DMS53 treated with DMSO at 0.1 percent for 48 hours (cell line): ENCODE measurements around the gene NARS2.

Source experiments
- DNase-seq: peaks from one replicate; lab custom pipeline; 2025; ENCODE audit not compliant: unreplicated experiment; lab: John Stamatoyannopoulos, UW

NARS2 gene

DNA sequence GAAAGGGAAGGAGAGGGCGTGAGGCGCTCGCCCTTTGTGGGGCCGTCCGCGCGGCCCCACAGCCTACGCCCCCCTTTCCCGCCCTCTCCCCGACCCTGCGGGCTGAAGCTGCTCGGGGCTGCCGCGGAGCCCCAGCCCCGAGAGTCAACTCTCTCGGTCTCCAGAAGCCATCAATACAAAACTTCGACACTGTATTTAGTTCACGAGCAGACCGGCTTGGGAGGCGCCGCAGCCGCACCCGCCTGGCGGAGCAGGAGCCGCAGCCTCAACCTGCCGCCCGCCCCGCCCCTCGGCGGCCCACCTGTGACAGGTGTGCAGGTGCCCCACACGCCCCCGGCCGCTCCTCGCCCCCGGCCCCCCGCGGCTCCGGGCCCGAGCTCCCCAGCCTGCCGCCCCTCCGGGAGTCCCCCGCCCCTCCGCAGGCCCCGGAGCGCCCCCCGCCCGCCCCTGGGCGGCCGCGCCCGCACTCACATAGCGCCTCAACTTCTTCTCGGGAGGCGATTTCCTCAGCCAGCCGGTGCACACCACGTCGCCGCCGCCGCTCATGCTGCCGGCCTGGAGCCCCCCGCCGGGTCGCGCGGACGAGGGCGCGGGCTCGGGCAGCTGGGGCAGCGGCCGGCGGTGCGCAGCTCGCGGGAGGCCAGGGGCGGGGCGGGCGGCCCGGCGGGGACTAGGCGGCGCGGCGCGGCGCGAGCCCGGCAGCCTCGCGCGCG, 157.3 kb downstream of the NARS2 start, which contains the start of gene GAB2:
Gene GAB2 (minus strand): TSS at position 646 of the 713 bp plus-strand sequence. CDS start 100 bp downstream, at position 546.
- peak; percentile 69 for DNase-seq

DNA sequence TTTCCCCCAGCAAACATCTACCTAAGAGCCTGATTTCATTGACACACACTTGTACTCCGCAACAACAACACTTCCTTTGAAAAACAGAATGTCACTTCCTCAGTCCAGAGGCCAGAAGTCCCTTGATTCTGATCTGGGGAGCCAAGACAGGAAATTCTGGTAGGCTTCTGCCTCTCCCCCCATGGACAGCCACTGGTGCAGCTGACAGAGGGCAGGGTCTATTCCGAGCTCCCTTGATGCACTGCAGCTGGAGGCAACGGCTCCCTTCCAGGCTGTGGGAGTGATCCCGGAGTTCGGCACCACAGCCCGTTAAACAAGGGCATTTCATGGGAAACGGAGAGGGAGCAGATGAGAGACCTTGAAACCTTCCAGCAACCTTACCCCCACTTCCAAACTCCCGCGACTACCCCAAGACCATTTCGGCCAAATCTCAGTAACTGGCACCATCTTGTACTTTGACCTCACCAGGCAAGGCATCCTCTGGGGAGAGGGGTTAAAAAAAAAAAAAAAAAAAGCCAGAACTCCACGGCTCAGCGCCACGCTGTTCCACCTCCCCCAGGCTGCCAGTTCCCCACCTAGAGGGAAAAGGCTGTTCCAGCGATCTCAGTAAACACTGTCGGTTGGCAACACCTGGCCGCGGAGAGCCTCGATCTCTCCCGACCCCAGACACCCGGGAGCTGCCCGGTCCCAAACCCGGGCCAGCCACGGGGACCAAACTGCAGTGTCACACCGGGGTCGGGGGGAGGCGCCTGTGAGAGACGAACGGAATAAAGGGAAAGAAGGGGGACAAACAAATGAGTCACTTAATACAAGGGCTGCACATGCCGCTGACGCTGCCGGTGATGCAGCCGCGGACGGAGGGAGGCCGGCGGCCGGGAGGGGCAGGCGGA, 158.1 kb downstream of the NARS2 start:
- peak; percentile 96 for DNase-seq

DNA sequence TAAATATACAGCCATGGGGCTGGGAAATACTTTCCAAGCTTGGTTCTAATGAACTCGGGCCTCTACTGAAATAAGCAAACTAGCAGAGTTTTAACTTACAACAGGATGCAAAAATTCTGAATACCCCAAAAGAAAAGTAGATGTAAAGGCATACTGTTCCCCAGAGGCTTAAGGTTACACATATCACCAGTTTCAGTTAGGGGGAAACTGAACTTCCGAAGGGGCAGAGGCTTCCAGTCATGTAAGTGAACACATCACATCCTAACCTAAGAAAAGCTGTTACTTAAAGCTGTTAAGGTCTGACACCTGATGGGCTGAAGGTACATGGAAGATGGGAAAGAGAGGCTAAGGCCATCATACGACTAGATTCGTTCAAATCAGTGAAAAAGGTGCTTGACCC, 159.3 kb downstream of the NARS2 start:
- no peak for DNase-seq

DNA sequence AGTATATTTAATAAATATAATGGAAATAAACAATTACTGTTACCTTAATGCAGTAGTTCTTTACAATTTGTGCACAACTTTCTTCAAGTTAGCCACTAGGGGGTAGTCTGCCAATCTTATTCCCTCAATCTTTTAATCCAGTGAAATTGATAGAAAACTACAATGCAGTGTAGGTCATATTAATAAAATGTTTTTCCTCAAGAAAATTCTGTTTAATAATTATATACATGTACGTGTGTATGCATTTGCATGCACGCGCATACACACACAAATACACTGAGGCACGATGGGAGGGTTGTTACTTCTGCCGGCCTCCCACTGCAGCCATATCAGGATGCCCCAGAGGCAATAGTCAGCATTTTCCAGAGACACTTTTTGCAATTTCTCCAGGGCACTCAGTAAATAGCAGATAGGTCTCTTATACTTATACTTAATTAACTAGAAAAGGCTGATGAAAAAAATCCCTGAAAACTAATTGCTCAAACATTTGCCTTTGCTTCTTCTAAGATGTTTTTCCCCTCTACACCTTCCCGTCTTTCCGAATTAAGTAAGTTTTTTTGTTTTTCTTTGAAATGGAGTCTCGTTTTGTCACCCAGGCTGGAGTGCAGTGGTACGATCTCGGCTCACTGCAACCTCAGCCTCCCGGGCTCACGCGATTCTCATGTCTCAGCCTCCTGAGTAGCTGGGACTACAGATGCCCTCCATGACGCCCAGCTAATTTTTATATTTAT, 160.2 kb downstream of the NARS2 start:
- peak; percentile 53 for DNase-seq

DNA sequence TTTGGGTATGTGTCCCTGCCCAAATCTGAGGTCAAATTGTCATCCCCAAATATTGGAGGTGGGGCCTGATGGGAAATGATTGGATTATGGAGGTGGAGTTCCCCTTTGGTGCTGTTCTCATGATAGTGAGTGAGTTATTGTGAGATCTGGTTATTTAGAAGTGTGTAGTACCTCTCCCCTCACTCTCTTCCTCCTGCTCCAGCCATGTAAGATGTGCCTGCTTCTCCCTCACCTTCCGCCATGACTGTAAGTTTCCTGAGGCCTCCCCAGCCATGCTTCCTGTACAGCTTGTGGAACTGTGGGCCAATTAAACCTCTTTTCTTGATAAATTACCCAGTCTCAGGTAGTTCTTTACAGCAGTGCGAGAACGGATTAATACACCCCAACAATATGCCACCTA, 166.0 kb downstream of the NARS2 start:
- no peak for DNase-seq

DNA sequence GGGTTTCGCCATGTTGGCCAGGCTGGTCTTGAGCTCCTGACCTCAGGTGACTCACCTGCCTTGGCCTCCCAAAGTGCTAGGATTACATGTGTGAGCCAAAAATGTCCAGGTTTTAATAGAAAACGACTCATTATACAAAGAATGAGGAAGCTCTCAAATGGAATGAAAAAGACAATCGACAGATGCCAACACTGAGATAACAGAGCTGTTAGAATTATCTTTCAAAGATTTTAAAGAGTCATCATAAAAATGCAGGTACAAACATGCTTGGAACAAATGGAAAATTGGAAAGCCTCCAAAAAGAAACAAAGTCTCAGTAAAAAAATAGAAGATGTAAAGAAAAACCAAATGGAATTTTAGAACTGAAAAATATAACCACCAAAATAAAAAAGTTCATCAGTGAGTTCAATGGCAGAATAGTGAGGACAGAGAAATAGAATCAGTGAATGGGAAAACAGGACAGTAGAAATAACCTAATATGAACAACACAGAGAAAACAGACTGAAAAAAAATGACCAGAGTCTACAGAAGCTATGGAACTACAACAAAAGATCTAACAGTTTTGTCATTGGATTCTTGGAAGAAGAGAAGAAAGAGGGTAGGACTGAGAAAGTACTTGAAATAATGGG, 168.0 kb downstream of the NARS2 start:
- no peak for DNase-seq

DNA sequence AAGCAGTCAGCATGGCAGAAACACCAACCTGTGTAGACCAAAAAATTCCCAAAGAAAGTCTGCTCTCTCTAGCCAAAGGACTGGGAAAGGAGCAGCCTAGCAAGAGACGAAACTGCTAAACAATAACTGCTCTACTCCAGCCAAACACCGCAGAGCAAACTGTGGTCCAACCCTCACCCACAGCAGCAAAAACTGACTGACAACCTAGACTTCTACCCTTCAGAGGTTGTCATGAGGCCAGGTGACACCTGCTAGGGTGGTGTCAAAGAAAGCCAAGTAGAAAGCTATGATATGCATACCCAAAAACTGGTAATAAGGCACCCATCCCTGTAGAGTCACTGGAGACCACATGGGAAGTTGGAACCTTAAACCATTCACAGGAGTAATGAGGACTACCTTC, 168.9 kb downstream of the NARS2 start:
- DNase-seq = no peak

DNA sequence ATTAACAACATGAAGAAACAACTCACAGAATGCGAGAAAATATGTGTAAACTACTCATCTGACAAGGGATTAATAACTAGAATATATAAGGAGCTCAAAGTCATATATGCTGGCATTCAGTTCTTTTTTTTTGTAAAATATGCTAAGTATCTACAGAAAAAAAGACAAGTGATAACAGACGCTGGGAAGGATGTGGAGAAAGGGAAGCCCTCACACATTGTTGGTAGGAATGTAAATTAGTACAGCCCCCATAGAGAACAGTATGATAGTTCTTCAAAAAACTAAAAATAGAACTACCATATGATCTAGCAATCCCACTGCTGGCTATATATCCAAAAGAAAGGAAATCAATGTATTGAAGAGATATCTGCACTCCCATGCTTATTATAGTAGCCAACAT, 170.9 kb downstream of the NARS2 start:
- DNase-seq = no peak

DNA sequence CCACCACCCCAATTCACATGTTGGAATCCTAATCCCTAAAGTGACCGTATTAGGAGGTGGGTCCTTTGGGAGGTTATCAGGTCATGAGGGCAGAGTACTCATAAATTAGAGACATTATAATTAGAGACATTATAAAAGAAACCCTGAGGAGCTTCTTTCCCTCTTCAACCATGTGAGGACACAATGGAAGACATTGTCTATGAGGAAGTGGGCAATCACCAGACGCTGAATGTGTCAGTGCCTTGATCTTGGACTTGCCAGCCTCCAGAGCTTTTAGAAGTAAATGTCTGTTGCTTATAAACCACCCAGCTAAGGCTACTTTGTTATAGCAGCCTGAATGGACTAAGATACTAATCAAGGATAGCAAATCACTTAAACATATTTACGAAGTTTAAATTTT, 171.8 kb downstream of the NARS2 start:
- no peak for DNase-seq

DNA sequence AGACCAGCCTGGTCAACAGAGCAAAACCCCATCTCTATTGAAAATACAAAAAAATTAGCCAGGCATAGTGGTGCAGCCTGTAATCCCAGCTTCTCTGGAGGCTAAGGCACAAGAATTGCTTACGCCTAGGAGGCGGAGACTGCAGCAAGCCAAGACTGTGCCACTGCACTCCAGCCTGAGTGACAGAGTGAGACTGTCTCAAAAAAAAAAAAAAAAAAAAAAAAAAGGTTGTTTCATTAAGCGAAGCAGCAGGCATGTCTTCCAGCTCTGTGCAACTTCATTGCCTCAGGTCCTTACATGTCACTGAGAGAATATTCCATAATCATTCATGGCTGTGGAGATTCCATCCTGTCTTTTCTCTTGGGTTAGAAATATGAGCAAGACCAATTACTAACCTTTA, 174.0 kb downstream of the NARS2 start:
- no peak for DNase-seq

DNA sequence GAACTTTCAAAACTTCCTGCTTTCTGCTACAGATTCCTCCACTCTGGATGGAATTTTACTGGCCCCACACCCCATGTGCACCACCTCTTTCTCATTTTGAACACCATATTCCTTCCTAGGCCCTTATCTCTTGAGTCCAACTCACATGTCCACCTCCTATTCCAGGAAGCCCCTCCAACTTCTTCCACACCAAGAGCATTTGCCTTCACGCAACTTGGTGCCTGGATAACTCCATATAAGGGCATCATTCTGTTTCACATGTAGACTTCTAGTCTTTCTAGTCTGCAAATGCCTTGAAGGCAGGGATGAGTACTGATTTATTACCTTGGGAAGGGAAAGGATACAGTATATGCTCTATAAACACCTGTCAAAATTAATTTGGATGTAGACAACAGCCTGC, 174.5 kb downstream of the NARS2 start:
- DNase-seq = no peak

DNA sequence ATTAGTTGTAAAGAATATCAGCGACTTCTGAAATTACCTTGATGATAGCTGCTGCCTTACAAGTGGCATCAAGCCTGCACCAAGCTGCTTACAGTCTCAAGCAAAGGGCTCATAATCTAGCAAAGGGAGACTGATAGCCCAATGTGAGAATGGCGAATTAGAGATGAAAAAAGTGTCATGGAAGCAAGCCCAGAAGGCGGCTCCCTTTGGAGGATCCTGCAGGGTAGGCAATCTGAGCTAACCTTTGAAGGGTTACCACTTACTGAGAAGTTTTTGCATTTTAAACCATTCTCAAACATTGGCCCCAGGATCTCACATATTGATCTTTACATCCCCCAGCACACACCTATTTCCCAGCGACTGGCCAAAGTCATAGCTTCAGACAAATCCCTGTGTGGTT, 175.5 kb downstream of the NARS2 start:
- DNase-seq = no peak

DNA sequence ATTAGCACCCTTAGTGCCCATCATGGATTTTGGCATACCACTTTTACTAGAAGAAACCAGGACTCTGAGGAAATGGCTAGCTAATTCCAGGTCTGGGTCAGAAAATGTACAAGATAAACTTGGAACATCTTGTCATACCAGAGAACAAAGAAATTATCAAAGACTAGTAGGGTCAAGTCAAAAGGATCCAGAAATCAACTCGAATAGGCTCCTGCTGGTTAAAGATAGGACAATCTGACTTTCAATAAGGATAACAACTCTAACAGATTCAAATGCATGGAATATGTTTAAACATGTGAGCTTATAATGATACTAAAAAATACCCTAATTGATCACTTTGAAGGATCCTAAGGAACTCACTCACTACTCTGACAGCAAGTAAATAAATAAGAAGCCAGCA, 175.9 kb downstream of the NARS2 start:
- no peak for DNase-seq

DNA sequence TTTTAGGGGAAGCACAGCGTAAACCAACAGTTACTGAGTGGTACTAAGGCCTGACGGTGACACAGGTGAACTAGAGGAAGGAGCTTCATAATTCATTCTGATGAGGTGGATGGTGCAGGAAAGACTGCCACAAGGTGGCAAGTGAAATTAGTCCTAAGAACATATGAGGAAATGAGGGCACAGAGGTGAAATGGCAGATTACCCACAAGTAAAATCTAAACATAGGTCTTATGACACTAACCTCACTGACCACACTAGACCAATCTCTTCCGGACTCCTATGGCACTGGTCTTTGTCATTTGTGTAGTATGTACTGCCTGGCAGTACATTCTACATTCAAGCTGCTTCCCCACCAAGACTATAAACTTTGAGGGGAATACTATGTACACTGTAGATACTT, 177.3 kb downstream of the NARS2 start:
- no peak for DNase-seq

DNA sequence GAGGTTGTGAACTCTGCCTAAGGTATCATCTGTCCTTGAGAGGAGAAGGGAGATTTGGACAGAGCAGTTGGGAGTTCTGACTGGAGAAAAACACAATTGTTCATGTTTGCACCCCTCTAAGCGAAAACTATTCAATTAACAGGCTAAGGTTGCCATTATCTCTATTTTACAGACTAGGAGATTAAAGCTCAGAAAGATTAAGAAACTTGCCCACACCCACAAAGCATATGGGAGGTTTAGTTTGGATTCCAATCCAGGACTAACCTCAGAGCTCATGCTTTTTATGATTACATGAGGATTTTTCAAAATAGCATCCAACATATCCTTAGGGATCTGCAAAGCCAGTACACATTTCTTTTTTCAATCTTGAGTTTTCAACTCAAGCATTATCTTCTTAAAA, 179.1 kb downstream of the NARS2 start:
- DNase-seq = no peak

DNA sequence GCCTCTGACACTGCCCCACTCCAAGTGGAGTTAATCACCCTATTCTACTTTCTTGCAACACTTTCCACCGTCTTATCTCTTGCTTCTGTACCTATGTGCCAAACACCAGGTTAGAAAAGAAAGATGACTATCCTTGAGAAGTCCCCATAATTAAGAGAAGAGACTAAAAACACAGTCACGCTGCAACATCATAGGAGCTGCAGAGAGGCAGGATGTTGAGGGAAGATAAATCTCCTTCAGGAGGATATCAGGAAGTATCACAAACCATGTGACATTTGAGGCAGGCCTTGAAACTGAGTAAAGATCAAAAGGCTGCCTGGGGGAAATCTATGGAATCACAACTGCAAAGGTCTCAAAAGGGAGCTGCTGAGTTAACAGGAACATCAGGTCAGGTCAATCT, 181.8 kb downstream of the NARS2 start:
- no peak for DNase-seq

DNA sequence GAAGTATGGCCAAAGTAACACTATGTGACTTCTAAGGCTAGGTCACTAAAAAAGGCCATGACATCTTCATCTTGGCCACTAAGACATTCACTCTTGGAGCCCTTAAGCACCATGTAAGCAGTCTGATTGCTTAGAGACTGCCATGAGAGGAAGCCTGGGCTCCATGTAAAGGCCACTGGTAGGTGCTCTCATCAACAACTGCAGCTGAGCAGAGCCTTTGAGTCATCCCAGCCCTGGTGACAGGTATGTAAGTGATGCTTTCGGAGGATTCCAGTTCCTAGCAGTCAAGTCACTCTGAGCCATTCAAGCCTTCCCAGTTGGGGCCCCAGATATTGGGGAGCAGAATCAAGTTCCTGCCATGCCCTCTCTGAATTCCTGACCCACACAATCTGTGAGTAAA, 183.2 kb downstream of the NARS2 start:
- DNase-seq = no peak

DNA sequence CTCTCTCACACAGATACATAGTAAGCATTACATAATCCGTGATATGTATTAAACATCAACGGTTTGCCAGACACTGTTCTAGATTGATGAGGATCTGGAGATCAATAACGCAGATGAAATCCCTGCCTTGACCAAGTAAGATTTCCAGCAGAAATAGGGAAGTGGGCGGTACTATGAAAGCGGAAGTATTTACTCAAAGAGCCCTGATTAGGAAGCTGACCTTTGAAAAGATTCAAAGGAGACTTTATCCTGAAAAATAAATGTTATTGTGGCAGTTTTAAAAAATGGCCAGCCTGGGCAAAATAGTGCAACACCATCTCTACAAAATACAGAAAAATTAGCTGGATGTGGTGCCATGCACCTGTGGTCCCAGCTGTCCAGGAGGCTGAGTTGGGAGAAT, 183.9 kb downstream of the NARS2 start:
- DNase-seq = no peak

DNA sequence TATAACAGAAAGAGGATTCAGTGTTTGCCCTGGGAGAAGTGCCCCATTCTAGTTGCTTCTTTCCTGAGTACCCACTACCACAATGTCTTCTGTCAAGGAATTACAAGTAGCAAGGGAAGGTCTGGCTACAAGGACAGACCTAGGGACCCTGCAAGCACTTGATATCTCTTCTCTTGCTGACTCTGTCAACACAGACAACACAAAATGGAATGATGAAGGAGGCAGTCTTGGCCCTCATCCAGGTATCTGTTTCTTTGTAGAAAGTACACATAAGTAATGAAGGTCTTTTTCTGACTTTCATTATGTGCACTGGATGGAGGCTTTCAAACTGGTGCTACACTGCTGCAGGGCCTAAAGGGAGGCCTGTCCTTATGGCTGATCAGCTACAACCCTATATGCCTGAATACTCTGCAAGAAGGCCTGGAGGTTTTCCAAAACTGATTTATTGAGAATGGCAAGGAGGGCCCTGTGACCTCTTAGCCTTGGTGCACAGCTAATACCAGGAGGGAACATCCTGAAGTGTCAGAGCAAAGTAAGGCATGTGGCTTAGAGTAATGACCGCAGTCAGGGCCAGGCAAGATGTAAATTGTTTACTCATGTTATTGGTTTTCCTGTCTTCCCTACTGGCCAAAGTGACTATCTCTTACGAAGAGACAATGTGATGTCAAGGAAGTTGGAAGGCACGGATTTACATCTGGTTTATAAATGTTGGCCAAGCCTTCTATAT, 188.3 kb downstream of the NARS2 start:
- no peak for DNase-seq
